ENCODE measurements around the gene PRKCSH. TPM values are rescaled to one million over a fixed set of nuclear protein-coding genes. Genes with fewer than 3 reads are reported as not detected.
A peak's percentile ranks its signal among the peaks of the same experiment; 100 is the strongest.
"Not testable (repeated sequence)": the region's sequence is repeated elsewhere in the genome, so short reads cannot be mapped to it uniquely, and the experiment has no call there.

The PRKCSH gene
- total RNA-seq, 1 donor from 2014 or later = 293 TPM

DNA sequence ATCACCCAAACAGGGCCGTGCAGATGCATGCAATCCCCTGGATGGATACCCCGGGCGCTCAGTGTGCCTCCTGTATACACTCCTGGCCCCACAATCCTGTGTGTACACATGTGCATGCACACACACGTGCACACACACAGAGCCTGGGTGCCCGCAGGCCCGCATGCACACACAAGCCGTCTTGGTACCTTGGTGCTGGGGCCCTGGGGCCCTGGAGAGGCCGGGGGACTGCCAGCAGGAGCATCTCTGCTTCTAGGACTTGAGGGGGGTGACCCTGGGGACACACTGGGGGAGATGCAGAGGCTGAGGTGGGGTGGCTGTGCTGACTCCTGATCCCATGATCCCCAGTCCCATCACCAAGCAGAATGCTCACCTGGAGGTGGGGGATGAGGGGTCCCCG is 35.8 kb upstream of the PRKCSH start:
- no peaks in the 10 kb centered on the region for H3K9me3 ChIP-seq
- intact Hi-C loops (cut with DNase I) = no loop called here
- no peaks in the 10 kb centered on the region for H3K4me1 ChIP-seq
- H3K36me3 ChIP-seq = no peaks in the 10 kb centered on the region
- TF ChIP-seq, protein P1, sequence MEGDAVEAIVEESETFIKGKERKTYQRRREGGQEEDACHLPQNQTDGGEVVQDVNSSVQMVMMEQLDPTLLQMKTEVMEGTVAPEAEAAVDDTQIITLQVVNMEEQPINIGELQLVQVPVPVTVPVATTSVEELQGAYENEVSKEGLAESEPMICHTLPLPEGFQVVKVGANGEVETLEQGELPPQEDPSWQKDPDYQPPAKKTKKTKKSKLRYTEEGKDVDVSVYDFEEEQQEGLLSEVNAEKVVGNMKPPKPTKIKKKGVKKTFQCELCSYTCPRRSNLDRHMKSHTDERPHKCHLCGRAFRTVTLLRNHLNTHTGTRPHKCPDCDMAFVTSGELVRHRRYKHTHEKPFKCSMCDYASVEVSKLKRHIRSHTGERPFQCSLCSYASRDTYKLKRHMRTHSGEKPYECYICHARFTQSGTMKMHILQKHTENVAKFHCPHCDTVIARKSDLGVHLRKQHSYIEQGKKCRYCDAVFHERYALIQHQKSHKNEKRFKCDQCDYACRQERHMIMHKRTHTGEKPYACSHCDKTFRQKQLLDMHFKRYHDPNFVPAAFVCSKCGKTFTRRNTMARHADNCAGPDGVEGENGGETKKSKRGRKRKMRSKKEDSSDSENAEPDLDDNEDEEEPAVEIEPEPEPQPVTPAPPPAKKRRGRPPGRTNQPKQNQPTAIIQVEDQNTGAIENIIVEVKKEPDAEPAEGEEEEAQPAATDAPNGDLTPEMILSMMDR (IDR thresholded peaks at IDR 0.05) = no peak
- H3K27me3 ChIP-seq = no peaks in the 10 kb centered on the region
- H3K4me3 ChIP-seq = no peak overlapping the region
- DNase-seq (no peak), ATAC-seq (peak; percentile 12)
- no peak overlapping the region for H3K27ac ChIP-seq

- intact Hi-C loops (cut with DNase I) = no loop called here
- ATAC-seq (no peak), DNase-seq (no peak)
- Histone ChIP-seq H3K27me3 (no peaks in the 10 kb centered on the region), H3K27ac (no peak overlapping the region), H3K4me3 (no peak overlapping the region), H3K4me1 (no peaks in the 10 kb centered on the region), H3K36me3 (no peaks in the 10 kb centered on the region), H3K9me3 (no peaks in the 10 kb centered on the region)
- TF ChIP-seq, protein P1 (IDR thresholded peaks at IDR 0.05) = no peak
Observed at GRCh38 chr19:11400798-11401197, 34.6 kb upstream of the PRKCSH start.

DNA sequence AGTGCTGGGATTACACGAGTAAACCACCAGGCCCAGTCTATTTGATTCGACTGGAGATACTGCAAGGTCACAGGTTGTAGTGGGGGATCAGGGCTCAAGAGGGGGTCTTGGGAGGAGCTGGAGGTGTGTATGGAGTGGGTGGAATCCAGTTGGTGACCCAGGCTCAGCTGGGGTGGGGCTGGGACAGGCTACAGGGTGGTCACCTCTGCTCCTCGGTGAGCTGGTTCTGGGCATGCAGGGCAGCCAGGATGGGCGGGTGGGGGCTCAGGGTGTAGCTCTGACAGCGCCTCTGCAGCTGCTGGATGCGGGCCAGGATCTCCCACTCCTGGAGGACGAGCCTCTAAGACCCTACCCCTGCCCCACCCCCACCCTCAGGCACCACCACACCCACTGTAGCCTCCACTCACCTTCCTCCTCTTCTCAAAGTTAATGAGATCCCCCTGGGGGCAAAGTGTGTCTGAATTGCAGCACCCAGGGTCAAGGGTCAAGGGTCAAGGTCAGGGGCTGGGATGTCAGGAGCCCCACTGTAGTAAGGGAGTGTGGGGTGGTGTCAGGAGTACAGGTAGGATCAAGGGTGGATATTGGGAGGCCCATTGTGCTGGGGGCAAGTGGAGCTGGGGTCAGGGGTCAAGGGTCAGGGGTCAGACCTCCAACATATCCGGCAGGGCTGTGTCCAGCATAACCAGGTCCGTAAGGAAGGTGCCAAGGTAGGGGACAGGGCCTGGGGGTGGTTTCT is 33.5 kb upstream of the PRKCSH start:
- TF ChIP-seq, protein P1 (IDR thresholded peaks at IDR 0.05) = no peak
- no peak for ATAC-seq
- no peaks in the 10 kb centered on the region for H3K36me3 ChIP-seq
- H3K27ac ChIP-seq = no peak overlapping the region
- no peaks in the 10 kb centered on the region for H3K27me3 ChIP-seq
- no peak for DNase-seq
- no peaks in the 10 kb centered on the region for H3K4me1 ChIP-seq
- H3K9me3 ChIP-seq = no peaks in the 10 kb centered on the region
- intact Hi-C loops (cut with DNase I) = no loop called here
- H3K4me3 ChIP-seq = no peak overlapping the region

DNA sequence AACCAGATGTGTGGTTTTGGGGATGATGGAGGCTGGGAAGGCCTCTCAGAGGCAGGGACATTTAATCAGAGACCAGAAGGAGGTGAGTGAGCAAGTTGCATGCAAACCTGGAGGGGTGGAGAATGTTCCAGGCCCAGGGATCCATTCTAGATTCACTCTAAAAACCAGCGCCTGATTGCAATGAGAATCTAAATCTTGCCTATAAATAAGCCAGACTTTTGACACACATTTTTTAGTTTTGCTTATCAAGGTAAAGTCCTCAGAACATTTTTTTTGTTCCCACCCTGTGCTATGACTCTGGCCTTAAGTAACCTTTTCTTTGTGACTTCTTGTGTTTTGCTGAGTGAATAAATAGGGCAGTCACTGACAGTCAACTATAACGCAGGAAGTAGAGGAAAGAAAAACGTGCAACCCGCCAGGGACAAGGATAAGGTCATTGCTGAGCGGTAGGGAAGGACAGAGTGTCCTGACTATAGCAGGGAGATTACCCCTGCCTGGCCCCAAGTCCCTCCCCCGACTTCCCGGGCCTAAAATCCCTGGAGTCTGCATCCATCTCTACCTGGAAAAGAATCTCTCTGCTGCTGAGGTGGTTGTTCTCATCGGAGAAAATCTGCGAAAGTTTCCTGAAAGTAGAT is 30.7 kb upstream of the PRKCSH start:
- TF ChIP-seq, protein P1 (IDR thresholded peaks at IDR 0.05) = no peak
- Histone ChIP-seq H3K4me1 (no peaks in the 10 kb centered on the region), H3K27ac (no peak overlapping the region), H3K4me3 (no peak overlapping the region), H3K9me3 (no peaks in the 10 kb centered on the region), H3K36me3 (no peaks in the 10 kb centered on the region), H3K27me3 (no peaks in the 10 kb centered on the region)
- DNase-seq (no peak), ATAC-seq (no peak)
- intact Hi-C loops (cut with DNase I) = no loop called here

GRCh38 chr19:11405846-11406643 is 29.4 kb upstream of the PRKCSH start:
- Histone ChIP-seq H3K9me3 (no peaks in the 10 kb centered on the region), H3K27ac (no peak overlapping the region), H3K27me3 (no peaks in the 10 kb centered on the region), H3K36me3 (no peaks in the 10 kb centered on the region), H3K4me1 (no peaks in the 10 kb centered on the region), H3K4me3 (no peak overlapping the region)
- ATAC-seq (peak; percentile 51), DNase-seq (no peak)
- TF ChIP-seq, protein P1 (IDR thresholded peaks at IDR 0.05) = no peak
- intact Hi-C loops (cut with DNase I) = no loop called here

DNA sequence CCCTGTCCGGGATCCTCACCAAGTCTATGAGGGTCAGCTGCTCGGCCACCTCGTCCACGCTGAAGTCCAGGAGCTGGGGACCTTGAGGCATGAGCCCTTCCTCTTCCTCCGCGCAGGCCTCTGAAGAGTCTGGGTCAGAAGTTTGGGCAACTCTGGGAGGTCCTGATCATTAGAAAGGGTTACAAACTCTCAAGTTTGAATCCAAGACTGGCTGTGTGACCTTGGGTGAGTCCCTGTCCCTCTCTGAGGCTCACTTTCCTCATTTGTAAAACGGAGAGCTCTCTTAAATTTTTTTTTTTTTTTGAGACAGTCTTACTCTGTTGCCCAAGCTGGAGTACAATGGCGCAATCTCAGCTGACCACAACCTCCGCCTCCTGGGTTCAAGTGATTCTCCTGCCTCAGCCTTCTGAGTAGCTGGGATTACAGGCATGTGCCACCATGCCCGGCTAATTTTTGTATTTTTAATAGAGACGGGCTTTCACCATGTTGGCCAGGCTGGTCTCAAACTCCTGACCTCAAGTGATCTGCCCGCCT is 28.7 kb upstream of the PRKCSH start:
- H3K27ac ChIP-seq; H3K4me1 ChIP-seq; H3K36me3 ChIP-seq; H3K9me3 ChIP-seq; intact Hi-C loops (cut with DNase I); H3K27me3 ChIP-seq; DNase-seq; H3K4me3 ChIP-seq: not testable (repeated sequence)
- peak; percentile 40 for ATAC-seq
